Pulmonary artery endothelial cell (primary cell): ENCODE data around the gene CEP104. TPM values are rescaled to one million over a fixed set of nuclear protein-coding genes. Genes with fewer than 3 reads are reported as not detected.

Source experiments
- DNase-seq: peaks from one replicate; pipeline ENCODE4 v3.0.0-alpha.2; 2011; ENCODE audit warnings: low read depth, low spot score
- total RNA-seq: library from RNA; depleted of rRNA; stranded (reverse); fragments of >200 nt; gene quantifications from 2 replicates; pipeline ENCODE4 v1.2.3, GENCODE V29; 2014

CEP104 gene
- total RNA-seq, 1 donor from 2014 or later = 16.5 TPM

DNA sequence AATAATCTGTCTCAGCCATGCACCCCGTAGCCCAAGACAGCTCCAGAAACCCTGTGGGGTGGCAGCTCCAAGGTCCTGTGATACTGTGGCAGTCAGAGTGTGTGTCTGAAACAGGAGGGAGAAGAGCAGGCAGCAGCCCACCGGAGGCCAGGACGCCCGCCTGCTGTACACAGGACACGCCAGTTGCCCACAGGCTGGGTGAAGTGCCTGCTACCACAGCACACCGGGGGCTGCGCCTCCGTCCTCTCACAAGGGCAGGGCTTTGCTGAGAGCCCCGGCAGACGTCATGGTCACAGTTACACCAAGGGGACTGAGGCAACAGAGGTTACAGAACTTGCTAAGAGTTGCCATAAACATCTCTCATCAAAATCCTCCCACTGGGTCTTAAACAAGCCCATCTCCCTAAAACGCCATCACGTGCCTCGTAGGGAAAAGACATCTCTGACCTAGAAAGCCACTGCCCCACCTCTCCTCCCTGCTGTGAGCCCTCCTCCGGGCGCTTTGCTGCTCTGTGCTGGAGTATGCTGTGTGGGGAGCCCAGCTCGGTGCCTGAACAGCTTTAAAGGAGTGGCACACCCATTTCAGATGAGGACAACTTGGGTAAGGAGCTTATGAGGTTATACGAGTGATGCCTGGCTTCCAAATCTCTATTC, 37.7 kb upstream of the CEP104 start:
- no peak for DNase-seq

DNA sequence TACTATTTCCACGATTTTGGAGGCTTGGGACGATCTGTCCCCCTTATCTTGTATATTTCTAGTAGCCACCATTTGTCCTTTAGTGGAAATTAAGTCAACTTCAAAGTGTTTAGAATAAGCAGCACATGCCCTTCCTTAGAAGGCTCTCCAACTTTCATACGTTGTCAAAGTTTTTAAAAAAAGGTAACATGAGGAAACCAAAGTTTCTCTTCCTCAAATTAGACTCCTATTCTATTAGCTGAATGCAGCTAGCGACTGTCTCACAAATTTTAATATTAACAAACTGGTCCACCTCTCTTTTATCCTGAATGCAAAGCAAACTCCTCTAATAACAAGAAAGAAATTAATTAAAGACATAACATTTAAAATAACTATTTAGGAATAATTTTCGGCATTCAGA, 36.2 kb upstream of the CEP104 start:
- no peak for DNase-seq

DNA sequence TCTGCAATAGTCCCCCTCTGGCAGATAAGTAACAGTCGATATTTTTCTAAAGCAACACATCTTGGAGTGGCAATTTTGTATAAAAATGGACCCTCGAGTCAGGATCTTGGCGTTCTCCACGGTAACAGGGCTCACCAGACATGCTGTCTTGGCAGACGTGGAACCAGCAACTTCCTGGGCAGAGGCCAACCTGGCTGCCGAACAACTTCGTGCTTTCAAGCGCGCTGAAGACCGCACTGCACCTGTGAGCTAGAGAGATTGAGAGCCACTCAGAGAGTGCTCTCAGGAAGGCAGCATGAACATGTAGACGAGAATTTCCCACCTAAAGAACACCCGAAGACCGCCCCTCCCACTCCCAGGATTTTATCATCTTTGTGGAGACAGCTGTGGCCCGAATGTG, 35.7 kb upstream of the CEP104 start:
- no peak for DNase-seq

DNA sequence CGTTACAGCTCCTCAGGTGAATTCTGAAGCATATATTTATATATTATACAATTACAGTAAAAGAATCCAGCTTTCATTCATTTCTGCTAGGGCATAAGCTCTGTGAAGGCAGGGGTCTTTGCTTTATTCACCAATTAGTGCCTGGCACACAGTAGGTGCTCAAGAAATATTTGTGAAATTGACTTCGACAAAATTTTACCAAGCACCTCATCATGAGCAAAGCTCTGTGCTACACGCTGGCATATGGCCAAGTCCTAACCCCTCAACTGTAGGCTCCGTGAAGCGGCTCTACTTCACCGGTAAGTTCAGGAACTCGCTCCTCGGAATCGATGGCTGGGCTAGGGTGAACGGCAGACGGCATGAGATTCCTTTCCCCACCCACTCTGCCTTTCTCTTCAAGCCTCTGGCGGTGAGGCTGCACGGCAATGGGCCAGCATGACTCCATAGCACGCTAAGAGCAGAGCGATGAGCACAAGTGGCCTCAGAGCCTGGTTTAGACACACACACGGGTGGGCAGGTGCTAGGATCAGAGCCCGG, 34.4 kb upstream of the CEP104 start:
- DNase-seq = no peak

DNA sequence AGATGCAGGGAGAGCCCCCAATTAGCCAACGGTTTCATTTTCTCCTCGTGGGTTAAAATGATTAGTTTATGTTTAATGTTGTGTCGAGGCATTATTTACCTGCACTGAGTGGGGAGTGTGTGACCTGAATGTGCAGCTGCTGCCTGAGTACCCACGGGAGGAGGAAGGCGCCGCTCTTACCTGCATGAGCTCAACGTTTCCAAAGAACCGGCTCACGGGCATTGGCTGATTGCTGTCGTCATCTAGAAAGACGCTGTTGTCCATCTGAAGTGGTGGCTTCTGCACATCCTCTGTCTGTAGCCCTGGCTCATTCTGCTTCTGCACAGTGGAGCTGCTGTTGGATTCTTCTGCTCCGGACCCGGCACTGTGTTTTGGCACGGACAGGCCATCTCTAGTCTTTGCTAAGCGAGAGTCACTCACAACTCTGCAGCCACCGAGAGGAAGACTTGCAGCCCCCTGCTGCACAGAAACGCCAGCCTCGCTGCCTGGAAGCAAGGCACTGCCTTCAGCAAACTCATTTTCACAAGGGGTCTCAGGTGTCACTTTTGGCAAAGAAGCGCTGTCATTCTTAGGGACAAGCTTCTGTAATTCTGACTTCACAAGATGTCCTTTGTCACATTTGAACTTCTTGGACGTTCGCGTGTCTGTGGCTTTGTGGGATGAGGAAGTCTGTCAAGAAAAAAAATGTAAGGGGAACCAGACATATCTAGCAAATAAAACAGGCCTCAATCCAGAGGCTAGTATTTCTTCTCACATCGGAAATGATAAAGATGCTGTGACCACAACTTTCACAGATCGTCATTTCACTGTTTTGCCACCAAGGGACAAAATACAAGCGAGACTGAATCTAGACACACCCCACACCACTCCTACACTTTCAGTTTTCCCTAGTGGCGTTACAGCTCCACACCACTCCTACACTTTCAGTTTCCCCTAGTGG, 33.6 kb upstream of the CEP104 start:
- DNase-seq = no peak

DNA sequence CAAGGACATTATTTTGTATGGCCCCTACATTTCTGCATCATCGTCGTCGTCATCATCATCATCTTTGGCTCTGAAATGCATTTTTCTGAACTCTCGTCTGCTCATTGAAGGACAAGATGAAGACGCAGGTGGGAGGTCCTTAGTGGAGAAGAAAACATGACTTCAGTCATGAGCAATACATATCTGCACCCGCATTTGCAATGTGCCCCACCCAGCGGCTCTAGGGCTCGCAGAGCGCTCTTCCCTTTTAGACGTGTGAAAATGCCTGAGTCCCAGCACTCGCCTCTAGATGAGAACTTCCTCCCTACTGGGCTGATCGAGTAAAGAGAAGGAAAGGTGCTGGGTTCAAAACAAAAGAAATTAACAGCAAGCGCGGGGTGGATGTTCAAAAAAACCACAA, 32.9 kb upstream of the CEP104 start:
- no peak for DNase-seq

DNA sequence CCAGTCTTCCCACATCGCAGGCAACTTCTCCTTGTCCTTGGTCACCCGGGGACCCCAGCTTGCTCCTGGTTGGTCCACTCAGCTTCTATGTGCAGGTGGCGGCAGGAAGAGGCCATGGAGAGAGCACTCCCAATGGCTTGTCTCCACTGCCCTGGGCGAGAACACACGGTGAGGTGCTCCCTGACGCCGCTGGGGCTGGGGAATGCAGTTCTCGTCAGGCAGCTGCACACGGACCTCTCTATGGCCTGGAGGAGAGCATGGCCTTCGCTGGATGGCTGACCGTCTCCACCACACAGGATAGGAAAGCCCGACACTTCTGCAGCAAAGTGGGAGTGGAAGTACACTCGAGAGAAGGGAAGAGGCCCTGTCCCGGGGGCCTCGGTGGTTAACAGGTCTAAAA, 31.3 kb upstream of the CEP104 start:
- no peak for DNase-seq

DNA sequence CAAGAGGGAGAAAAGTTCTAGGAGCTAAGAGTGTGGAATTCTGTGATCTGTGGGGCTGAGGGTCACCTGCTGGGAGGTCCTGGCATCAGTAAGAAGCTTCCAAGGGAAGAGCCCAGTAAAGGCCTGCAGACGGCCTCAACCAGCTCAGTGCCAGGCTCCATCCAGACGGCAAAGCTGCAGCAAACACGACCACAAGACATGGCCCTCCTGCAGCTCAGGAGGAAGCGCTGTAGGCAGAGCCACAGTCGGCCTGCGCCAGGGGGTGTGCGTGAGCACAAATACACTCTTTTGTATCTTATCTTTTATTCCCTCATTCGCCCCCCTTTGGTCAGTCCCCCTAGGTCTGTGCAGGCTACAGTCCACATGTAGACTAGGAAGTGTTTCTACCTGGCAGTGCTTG, 29.7 kb upstream of the CEP104 start:
- no peak for DNase-seq

DNA sequence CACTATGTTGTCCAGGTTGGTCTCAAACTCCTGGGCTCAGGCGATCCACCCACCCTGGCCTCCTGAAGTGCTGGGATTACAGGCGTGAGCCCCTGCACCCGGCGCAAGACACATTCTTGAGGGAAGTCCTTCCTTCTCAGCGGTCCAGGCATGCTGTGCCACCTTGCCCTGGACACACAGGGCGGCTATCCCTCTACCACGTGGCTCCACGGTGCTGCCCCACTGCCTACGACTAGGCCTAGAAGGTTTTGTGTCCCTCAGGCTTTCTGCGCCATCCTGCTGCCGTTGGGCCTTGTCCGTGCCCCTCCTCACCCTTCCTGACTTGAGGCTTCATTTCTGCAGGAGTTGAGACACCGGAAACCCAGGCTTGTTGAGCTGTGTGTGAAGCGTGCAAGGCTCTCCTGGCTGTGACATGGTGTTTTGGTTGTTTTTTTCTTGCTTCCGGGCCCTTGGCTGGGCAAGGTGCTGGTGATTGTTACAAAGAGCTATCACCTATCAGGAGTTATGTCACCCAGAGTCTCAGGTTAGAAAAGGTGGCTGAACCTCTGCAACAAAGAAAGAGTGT, 29.2 kb upstream of the CEP104 start:
- DNase-seq = no peak

DNA sequence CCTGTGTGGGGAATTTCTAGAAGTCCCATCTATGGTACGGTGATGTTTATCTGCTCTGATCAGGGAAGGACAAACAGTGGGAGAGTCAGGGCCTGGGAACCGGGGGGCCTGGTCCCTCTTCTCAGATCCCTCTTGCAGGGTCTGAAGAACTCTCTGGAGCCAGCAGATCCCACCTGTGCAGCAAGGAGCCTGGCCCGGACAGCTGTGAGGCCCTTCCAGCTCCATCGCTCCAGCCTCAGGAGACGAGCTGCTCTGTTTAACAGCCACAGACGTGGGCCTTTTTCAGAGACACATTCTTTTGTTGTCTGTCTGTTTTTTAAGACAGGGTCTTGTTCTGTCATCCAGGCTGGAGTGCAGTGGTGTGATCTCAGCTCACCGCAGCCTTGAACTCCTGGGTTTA, 28.6 kb upstream of the CEP104 start:
- no peak for DNase-seq

DNA sequence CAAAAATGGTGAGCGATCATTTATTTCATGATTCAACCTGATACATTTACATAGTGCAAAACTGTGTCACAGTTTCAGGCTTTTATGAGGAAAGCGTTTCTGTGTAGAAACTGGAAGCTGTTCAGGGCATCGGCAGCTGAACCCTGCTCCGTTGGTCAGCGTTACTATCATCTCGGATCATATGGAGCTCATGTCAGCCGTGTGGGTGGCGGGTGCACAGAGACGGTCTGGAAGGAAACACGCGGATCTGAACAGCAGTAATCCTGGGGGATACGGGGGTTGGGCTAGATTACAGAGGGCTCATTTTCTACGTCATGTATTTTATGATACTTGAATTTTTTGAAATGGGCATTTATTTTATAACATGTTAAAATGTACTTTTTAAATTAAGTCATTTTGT, 28.0 kb upstream of the CEP104 start:
- no peak for DNase-seq

DNA sequence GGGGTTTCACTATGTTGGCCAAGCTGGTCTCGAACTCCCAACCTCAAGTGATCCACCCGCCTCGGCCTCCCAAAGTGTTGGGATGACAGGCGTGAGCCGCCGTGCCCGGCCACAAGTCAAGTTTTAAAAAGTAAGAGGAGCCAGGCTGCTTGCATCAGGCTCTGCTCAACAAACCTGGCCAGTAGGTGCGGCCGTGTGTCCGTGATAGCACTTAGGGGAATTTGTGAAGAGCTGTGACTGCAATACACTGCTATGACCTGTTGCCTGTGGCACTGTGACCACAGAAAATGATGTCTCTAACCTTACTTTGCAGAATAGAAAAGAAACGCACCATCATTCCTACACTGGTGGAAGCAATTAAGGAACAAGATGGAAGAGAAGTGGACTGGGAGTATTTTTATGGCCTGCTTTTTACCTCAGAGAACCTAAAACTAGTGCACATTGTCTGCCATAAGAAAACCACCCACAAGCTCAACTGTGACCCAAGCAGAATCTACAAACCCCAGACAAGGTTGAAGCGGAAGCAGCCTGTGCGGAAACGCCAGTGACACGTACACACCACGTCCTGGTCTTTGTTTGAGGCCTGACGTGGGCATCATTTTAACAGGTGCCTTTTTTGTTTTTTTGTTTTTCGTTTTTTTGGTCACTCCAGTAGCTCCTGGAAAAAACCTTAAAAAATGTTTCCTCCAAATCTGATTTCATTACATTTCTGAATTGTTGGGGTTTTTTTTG, 26.3 kb upstream of the CEP104 start:
- no peak for DNase-seq

DNA sequence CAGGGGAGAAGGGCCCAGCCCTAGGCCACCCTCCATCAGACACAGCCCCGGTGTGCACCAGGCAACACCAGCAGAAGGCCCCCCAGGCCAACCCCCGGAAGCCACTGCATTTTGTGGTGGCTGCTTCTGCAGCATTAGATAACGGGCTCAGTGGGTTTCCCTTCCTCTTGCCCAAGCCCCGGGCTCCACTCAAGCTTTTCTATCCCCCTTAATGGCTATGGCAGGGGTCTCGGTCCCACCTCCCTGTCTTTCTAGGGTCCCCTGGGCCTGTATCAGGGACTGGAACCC, 24.1 kb upstream of the CEP104 start:
- DNase-seq = no peak

DNA sequence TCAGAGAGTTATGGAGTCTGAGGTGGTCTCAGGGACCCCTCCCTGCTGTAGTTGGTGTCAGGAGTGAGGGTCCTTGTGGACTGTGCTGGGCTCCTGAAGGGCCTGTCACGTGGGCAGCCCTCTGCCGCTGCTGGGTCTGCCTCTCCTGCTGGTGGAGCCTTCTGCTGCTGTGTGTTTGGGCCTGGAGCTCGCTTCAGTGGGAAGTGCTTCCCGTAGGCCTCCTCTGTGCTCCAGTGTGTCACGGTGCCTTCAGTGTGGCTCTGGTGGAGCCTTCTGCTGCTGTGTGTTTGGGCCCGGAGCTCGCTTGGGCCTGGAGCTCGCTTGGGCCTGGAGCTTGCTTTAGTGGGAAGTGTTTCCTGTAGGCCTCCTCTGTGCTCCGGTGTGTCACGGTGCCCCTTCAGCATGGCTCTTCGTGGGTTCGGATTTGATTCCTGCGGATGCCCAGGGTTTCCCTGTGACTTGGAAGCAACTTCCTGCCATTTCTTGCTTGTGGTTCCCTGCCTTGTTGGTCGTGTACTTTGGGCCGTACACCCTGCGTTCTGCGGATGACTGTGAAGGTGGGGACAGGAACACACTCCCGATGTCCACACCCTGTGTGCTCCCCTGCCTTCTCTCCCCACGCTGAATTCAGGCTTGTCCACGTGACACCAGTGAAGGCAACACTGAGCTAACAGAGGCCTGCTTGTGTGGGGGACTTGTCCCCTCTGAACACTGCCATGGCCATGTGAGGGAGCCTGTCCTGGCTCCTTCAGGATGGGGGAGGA, 23.6 kb upstream of the CEP104 start:
- DNase-seq = no peak

DNA sequence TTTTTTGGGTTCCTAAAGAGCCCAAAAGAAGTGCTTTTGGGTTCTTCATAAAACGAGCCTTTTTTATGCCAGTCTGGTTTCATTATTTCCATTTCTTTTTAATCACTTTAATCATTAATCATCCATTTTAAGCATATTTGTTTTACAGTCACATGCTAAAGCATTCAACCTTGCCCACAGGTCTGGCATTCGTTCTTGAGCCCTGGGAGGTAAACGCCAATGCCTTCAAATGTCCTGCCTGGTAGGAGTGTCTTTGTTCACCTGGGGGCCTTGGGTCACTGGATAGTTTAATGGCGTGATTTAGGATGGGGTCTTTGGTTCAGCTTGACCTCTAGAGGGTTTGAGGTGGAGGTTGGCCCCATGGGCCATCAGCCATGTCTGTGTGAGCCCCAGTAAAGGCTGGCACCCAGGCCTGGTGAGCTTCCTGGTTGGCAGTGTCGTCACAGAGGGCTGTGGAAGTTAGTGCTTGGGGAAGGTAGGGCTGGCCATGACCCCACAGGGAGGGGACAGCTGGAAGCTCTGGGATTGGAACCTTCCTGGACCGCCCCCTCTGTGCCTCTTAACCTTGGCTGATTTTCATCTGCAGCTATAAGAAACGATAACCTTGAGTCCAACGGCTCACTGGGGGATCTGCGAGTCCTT, 22.9 kb upstream of the CEP104 start:
- DNase-seq = no peak

DNA sequence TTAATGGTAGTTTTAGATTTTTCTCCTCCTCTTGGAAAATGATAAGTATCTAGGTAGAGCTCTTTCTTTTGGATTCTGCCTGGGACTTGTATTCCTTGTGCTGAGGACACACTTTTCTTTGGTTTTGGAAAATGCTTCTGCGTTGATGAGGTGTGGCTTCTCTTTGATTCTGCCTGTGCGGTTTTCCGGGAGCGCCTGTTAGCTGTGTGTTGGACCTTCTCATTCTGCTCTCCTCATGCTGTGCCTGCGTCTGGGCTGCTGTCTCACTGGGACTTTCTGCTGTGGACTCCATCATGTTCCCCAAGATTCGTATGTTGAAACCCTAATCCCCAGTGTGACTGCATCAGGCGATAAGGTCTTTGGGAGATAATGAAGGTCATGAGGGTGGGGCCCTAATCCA, 22.1 kb upstream of the CEP104 start:
- DNase-seq = no peak

DNA sequence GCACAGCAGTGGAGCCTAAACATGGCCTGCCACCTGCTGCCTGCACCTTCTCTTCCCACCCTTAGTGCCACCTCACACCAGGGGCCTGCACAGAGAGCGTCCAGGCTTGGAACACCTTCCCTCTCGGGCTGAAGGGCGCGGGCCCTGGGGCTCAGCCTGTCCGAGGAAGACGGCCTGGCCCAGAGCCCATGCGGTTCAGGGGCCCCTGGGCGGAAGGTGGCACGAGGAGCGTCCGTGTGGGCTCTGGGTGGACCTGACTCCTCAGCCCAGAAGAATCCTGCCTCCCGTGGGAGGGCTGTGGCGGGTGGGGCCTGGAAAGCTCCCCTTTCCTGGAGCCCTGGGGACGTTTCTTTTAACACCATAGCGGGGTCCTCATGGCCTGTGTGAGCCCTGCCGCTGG, 19.7 kb upstream of the CEP104 start:
- DNase-seq = no peak

DNA sequence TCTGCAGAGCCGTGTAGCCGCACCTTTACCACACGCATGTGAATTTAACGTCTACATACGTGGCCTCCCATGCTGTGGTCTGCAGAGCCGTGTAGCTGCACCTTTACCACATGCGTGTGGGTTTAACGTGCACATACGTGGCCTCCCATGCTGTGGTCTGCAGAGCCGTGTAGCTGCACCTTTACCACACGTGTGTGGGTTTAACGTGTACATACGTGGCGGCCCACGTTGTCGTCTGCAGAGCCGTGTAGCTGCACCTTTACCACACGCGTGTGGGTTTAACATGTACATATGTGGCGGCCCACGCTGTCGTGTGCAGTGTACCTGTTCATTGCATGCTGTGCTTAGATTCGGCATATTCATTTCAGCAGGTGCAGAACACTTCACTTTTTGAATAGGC, 17.7 kb upstream of the CEP104 start:
- DNase-seq = no peak

DNA sequence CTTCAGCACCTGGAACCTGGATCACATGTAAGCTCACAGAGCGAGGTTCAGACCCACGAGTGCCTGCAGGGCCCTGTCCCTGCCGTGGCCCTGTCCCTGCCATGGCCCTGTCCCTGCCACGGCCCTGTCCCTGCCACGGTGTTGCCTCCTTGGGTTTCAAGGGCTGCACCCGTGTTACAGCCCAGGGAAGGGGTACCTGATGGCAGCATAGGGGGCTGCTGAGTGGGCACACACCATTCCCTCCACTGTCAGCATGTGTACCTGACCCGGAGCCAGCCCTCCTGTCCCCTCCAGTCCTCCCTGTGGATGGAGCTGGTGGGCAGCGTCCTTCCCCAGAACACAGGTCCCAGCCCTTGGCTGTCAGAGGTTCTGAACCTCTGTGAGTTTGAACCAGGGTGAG, 15.5 kb upstream of the CEP104 start:
- DNase-seq = no peak

DNA sequence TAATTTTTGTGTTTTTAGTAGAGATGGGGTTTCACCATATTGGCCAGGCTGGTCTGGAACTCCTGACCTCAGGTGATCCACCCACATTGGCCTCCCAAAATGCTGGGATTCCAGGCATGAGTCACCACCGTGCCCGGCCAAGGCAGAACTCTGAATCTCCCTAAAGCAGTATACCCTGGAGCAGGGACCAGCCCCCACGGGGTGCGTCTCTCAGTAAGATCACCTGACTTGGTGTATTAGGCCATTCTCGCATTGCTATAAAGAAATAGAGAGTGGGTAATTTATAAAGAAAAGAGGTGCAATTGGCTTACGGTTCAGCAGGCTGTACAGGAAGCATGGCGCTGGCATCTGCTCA, 14.4 kb upstream of the CEP104 start:
- no peak for DNase-seq
